ENCODE results near the gene CSAD. TPM values are rescaled to one million over a fixed set of nuclear protein-coding genes. Genes with fewer than 3 reads are reported as not detected.

Gene CSAD
- total RNA-seq, 1 experiment from 2014 or later, result 11.5 TPM

GRCh38 chr12:53184828-53185227, 4.1 kb upstream of the CSAD start:
- ChIA-PET POLR2A (no interaction called here), CTCF (interaction anchor here (1.1 to 3.5 kb wide), 3 partner anchors 10 to 25 kb away, joined by 3 to 12 read pairs (median 4); no protein-coding TSS in a partner anchor)
- no peak for ATAC-seq
- Mint-ChIP-seq H3K36me3 (peaks cover 58% of the 10 kb centered on the region), H3K4me1 (peaks cover 25% of the 10 kb centered on the region), H3K27ac (no peak overlapping the region), H3K27me3 (ENCODE audit: low read depth) (peaks cover 4% of the 10 kb centered on the region), H3K4me3 (no peak overlapping the region), H3K9me3 (no peaks in the 10 kb centered on the region)
- no peak for DNase-seq (ENCODE audit: low spot score)
- TF ChIP-seq USF2 (CRISPR knock-in tag; IDR thresholded peaks at IDR 0.05), result no peak
- TF ChIP-seq RORB (CRISPR knock-in tag; IDR thresholded peaks at IDR 0.05), result no peak
- TF ChIP-seq SMAD3 (CRISPR knock-in tag; IDR thresholded peaks at IDR 0.05; ENCODE audit: borderline replicate concordance), result no peak
- TF ChIP-seq USF1 (CRISPR knock-in tag; IDR thresholded peaks at IDR 0.05), result no peak
- no peak for TF ChIP-seq GRHL2 (CRISPR knock-in tag; IDR thresholded peaks at IDR 0.05; ENCODE audit: insufficient replicate concordance, severe bottlenecking)
- TF ChIP-seq ATF3 (CRISPR knock-in tag; conservative IDR thresholded peaks at IDR 0.05), result no peak

- no peak overlapping the region for H3K27ac Mint-ChIP-seq
- DNase-seq (ENCODE audit: low spot score), result no peak
- H3K27me3 Mint-ChIP-seq (ENCODE audit: low read depth), result peaks cover 23% of the 10 kb centered on the region
- no peaks in the 10 kb centered on the region for H3K9me3 Mint-ChIP-seq
- H3K4me3 Mint-ChIP-seq, result peak overlapping the region; percentile 4; the same call in 1 of the 2 replicates
- H3K4me1 Mint-ChIP-seq, result peaks cover 20% of the 10 kb centered on the region
- no peak for ATAC-seq
- ChIA-PET POLR2A (no interaction called here), CTCF (interaction anchor here (1.1 to 3.5 kb wide), 3 partner anchors 15 to 139 kb away, joined by 3 to 12 read pairs (median 3); partner anchors contain the start of gene AAAS)
- H3K36me3 Mint-ChIP-seq, result peaks cover 51% of the 10 kb centered on the region
- TF ChIP-seq NR3C1 (CRISPR knock-in tag; conservative IDR thresholded peaks at IDR 0.05; ENCODE audit: low read depth) (no peak), FOXP4 (CRISPR knock-in tag; IDR thresholded peaks at IDR 0.05) (no peak), MLX (CRISPR knock-in tag; IDR thresholded peaks at IDR 0.05) (no peak), FOXJ3 (CRISPR knock-in tag; IDR thresholded peaks at IDR 0.05; ENCODE audit: borderline replicate concordance) (no peak), ZNF425 (CRISPR knock-in tag; conservative IDR thresholded peaks at IDR 0.05) (no peak), CREB1 (CRISPR knock-in tag; IDR thresholded peaks at IDR 0.05) (no peak), PRDM15 (CRISPR knock-in tag; IDR thresholded peaks at IDR 0.05) (no peak), MXD4 (CRISPR knock-in tag; IDR thresholded peaks at IDR 0.05; ENCODE audit: borderline replicate concordance) (no peak), USF1 (CRISPR knock-in tag; IDR thresholded peaks at IDR 0.05) (no peak), ATF3 (CRISPR knock-in tag; conservative IDR thresholded peaks at IDR 0.05) (no peak), GTF2I (CRISPR knock-in tag; conservative IDR thresholded peaks at IDR 0.05) (no peak), STAT6 (CRISPR knock-in tag; conservative IDR thresholded peaks at IDR 0.05; ENCODE audit: low read depth) (no peak), ZNF219 (CRISPR knock-in tag; IDR thresholded peaks at IDR 0.05; ENCODE audit: borderline replicate concordance) (no peak)
These were observed 2.2 kb upstream of the CSAD start for GRCh38 chr12:53182903-53183302.

All from WTC11 (cell line).